Activated naive CD8-positive, alpha-beta T cell treated with anti-CD3 and anti-CD28 coated beads, Interleukin-2, amount 50 U/mL, for 16 hours (primary cell): Measurements from ENCODE around the gene DYRK1B.

Experiments used
- DNase-seq: peaks from one replicate; pipeline ENCODE4 v3.0.0-alpha.2; 2020; ENCODE audit warnings: low read depth, low spot score

DYRK1B gene

DNA sequence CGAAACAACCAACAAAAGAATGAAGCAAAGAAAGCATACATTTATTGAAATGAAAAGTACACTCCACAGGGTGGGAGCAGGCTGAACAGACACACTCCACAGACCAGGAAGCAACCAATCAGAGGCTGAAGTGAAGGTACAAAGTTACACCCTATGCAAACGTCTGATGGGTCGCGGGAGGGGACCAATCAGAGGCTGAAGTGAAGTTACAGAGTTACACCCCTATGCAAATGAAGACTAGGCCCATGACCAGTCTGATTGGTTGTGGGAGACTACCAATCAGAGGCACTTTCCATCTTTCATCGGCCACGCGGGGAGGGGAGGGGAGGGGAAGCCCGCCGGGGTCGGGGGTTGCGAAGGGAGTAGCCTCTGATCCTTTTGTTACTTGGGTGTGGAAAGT lies 24.6 kb upstream of the DYRK1B start:
- DNase-seq = no peak

- DNase-seq = no peak
These were observed 18.9 kb upstream of the DYRK1B start for GRCh38 chr19:39852882-39853281.

GRCh38 chr19:39850892-39851291 lies 16.9 kb upstream of the DYRK1B start:
- DNase-seq = no peak

DNA sequence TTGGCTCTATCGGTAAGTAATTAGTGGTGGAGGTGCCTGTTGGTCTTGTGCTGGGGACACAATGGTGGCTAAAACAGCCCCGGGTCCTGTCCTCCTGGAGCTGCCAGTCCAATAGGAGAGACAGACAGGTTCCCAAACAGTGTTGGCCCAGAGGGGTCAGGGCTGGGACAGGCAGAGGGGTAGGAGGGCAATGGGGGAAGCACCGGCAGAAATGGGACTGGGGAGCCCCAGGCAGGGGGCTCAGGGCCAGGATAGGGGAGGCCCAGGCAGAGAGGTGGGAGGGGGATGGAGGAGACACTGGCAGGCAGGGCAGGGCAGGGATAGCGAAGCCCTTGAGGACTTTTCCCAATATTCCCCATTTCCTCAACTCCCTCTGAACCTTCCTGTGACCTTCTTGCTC lies 14.4 kb upstream of the DYRK1B start:
- no peak for DNase-seq

GRCh38 chr19:39847525-39847924 lies 13.6 kb upstream of the DYRK1B start:
- DNase-seq = no peak

- no peak for DNase-seq
These were observed 12.9 kb upstream of the DYRK1B start for GRCh38 chr19:39846678-39847486.

- peak; percentile 96 for DNase-seq
These were observed 12.1 kb upstream of the DYRK1B start, which contains the start of gene FBL for GRCh38 chr19:39845933-39846677. FBL (minus strand) TSS chr19:39846379; CDS start chr19:39846300, 79 bp downstream.

DNA sequence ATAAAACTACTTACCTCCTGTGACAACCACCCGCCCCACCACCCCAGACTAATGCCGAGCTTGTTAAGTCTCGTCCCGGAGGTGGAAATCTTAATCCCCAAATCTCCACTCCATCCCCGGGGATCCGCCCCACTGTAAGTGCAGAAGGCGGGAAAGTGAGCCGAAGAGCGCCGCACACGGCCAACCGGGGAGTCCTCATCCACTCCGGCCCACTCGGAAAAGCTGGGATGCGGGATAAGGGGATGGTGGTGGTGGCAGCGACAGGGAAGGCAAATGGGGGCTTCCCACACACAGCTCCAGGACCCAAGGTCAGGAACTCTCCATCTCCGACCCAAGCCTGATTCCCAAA lies 11.6 kb upstream of the DYRK1B start:
- DNase-seq = no peak

DNA sequence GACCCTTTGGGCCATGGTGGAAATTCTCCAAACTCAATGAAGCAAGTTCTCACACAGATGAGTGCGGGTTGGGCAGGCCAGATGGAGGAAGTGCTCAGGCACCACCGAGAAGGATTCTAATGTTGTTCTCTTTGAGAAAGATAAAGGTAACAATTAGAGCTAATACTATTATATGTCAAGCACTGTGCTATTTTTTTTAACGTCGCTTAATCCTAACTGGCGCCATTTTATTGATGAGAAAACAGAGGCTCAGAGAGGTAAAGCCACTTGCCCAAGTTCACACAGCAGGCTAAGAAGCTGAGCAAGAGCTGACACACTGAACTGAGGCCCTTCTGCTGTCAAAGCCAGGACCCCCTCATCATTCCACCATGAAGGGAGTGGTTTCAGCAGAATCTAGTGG lies 11.2 kb upstream of the DYRK1B start:
- DNase-seq = no peak

GRCh38 chr19:39843919-39844793 lies 10.2 kb upstream of the DYRK1B start:
- DNase-seq = no peak

- DNase-seq = no peak
These were observed 8.9 kb upstream of the DYRK1B start for GRCh38 chr19:39842693-39843435.

GRCh38 chr19:39841041-39841440 lies 7.1 kb upstream of the DYRK1B start:
- no peak for DNase-seq

DNA sequence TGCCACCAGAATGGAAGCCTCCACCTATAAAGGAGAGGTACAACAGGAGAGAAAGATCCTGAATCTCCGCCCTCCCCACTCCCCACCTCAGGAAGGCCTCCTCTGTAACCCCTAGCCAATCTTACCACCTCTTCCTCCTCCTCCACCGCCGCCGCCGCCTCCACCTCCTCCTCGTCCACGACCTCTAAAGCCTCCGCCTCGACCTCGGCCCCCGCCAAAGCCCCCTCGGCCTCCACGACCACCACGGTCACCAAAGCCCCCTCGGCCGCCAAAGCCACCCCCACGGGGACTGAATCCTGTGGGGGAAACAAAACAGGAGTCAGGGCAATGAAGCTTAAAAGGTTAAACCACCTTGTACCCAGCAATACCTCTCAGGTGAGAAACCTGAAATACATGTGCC lies 6.5 kb upstream of the DYRK1B start:
- DNase-seq = no peak

DNA sequence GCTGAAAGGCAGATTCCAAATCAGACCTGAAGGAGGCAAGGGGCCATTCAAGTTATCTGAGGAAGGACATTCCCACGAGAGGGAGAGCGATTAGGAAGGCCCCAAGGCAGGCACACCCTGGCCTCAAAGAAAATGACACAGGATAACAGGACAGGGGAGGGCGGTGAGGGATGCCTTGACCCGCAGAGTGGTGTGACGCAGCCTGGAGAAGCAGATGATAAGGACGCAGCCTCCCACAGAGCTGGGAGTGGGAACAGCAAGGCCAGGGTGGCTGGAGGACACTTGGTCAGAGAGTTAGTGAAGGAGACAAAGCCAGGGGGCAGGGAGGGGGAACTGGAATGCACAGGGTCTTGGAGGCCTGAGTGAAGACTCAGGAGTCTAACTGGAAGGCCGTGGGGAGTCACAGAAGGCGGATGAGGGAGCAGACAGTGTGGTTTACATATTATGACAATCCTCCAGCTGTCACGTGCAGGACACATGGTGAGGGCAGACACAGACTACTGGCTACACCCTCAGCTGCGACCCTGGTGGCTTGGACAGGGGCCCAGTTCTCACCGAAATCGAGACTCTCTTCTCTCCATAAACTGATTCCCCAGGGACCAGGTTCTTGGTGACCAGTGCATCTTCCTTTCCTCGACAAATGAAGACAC lies 5.8 kb upstream of the DYRK1B start:
- no peak for DNase-seq

DNA sequence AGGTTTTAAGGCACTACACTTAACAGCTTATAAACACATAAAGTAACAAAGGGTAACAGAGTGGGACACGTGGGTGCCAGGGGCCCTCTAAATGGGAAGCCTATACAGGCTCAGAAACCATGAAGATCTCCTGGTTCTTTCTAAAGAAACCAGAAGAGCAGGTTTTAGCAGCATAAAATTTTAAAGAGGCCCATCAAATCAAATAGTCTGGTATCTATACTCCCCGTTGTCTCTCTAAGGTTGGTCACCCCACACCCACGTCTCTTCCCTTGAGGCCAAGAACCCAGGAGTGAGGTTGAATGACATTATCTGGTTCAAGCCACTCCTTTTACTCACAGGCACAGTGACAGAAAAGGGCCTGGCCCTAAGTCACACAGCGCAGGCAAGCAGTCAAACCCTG lies 4.6 kb upstream of the DYRK1B start:
- no peak for DNase-seq

GRCh38 chr19:39837978-39838377 lies 4.0 kb upstream of the DYRK1B start:
- no peak for DNase-seq

GRCh38 chr19:39834287-39834841 lies 402 bp upstream of the DYRK1B start:
- DNase-seq = no peak

DNA sequence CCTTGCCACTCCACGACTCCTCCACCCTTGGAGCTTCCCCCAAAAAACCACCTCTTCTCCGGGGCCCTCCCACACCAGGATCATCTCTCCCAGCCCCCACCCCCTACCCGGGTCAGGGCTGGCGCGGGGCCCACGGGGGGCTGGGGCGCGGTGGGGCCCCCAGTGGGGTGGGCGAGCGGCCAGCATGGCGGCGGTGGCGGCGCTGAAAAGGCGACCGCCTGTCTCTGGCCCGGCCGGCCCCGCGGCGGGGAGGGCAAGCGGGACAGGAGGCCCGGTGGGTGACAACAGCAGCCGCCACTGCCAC lies 850 bp downstream of the DYRK1B start:
- DNase-seq = no peak

DNA sequence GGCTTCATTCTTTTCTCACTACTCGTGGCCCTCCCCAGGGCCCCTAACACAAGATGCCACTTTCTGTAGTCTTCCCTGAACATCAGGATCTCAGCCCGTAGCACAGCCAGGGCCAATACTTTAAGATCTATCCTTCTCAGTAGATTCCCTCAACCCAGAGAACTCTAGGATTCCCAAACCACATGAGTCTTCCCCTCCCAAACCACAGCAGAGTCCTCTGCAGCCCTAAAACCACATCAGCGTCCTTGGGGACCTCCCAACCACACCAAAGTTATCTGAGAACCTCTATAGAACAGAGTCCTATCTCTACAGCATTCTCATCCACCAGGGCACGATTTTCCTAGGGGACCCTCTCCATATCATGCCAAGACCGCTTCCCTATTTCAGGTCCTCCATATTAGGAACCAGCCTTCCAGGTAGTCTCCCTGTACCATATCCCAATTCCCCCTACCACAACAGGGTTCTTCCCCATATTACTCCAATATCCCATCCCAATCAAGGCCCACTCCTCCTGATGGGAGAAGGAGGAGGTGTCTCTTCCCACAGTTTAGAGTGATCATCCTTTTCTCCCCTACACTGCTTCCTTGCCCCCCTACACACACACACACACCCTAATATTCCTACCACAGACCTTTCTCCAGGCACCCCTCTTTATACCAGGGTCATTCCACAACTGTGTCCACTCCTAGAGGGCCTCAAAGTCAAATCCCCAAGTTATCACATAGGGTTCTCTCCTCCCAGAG lies 1.4 kb downstream of the DYRK1B start:
- no peak for DNase-seq

DNA sequence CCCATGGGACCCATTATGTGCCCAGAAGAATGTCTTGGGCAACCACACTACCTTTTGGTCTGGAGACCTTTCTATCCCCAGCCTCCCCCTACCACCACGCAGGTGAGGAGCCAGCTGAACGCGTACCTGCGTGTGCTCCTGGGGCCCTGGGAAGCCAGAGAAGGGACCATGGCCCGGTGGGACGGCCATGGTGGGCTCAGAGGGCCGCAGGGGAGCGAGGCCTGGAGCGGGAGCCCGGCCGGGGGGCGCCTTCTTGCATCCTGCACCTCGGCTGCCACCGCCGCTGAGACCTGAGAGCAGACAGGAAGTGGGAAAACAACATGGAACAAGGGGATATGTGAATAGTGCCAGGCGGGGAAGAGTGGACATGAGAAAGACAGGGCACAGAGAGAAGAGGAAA lies 2.3 kb downstream of the DYRK1B start:
- DNase-seq = no peak
